Measurements from ENCODE around the gene NID1. TPM values are rescaled to one million over a fixed set of nuclear protein-coding genes. Genes with fewer than 3 reads are reported as not detected.

The NID1 gene
- total and polyA plus RNA-seq, 9 of the 15 experiments (the other 6 are each of a cell fraction or from before 2014, with no cell fraction given), result 0.22 TPM; not detected in 8

- TF ChIP-seq ELK3 (CRISPR knock-in tag; IDR thresholded peaks at IDR 0.05) (no peak), HMBOX1 (IDR thresholded peaks at IDR 0.05) (no peak), HNRNPK (IDR thresholded peaks at IDR 0.05; ENCODE audit: low read depth, low read length, poor library complexity, severe bottlenecking) (no peak), SMAD2 (IDR thresholded peaks at IDR 0.05; ENCODE audit: low read depth, low read length) (no peak), DLX4 (CRISPR knock-in tag; IDR thresholded peaks at IDR 0.05) (no peak), ZBTB1 (CRISPR knock-in tag; IDR thresholded peaks at IDR 0.05; ENCODE audit: borderline replicate concordance, low read depth) (no peak), ZNF3 (CRISPR knock-in tag; IDR thresholded peaks at IDR 0.05) (no peak), SREBF1 (IDR thresholded peaks at IDR 0.05; ENCODE audit: borderline replicate concordance, low read depth, low read length) (no peak), BCLAF1 (IDR thresholded peaks at IDR 0.05; ENCODE audit: borderline replicate concordance in 1 of 2, control insufficient read depth in 1 of 2, low read depth in 2 of 2, low read length in 1 of 2) (no peak), CBX1 (IDR thresholded peaks at IDR 0.05; ENCODE audit: low read depth) (no peak), MCM3 (IDR thresholded peaks at IDR 0.05) (no peak), MEF2A (IDR thresholded peaks at IDR 0.05; ENCODE audit: control insufficient read depth, low read depth, low read length) (no peak), LEF1 (IDR thresholded peaks at IDR 0.05) (no peak), ZBTB33 (CRISPR knock-in tag; IDR thresholded peaks at IDR 0.05) (no peak)
Observed at GRCh38 chr1:235999259-235999925, 65.5 kb downstream of the NID1 start (continued).

Measured in K562 (cell line).